ENCODE measurements around the gene KCNIP4. TPM values are rescaled to one million over a fixed set of nuclear protein-coding genes. Genes with fewer than 3 reads are reported as not detected.

KCNIP4 gene
- total RNA-seq, 3 donors from 2014 or later = 0.96 to 11.3 (median 2.4) TPM

DNA sequence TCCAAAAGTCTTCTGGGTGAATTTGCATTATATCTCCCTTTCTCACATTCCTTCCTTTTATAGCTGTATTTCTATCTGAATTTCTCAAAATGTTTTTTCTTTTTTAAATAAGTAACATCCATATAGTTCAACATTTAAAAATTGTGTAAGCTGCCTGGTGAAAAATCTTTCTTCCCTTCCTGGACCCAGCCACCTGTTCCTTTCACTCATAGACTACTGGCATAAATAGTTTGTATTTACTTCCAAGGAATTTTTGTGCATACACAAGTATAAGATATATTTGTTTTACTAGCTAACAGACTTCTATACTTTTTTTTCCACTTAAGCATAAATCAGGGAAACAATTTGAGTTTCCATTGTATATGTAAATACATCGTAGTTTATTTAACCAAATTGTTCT lies 1212.6 kb downstream of the KCNIP4 start:
- Histone ChIP-seq H3K4me1 (ENCODE audit: low read depth) (no peaks in the 10 kb centered on the region), H3K36me3 (ENCODE audit: low read depth) (no peaks in the 10 kb centered on the region), H3K9me3 (peaks cover 40% of the 10 kb centered on the region), H3K4me3 (no peak overlapping the region)
- DNase-seq (no peak), ATAC-seq (no peak)
- intact Hi-C loops (cut with DNase I, micrococcal nuclease) = no loop called here
- TF ChIP-seq, protein P1, sequence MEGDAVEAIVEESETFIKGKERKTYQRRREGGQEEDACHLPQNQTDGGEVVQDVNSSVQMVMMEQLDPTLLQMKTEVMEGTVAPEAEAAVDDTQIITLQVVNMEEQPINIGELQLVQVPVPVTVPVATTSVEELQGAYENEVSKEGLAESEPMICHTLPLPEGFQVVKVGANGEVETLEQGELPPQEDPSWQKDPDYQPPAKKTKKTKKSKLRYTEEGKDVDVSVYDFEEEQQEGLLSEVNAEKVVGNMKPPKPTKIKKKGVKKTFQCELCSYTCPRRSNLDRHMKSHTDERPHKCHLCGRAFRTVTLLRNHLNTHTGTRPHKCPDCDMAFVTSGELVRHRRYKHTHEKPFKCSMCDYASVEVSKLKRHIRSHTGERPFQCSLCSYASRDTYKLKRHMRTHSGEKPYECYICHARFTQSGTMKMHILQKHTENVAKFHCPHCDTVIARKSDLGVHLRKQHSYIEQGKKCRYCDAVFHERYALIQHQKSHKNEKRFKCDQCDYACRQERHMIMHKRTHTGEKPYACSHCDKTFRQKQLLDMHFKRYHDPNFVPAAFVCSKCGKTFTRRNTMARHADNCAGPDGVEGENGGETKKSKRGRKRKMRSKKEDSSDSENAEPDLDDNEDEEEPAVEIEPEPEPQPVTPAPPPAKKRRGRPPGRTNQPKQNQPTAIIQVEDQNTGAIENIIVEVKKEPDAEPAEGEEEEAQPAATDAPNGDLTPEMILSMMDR (IDR thresholded peaks at IDR 0.05) = no peak

DNA sequence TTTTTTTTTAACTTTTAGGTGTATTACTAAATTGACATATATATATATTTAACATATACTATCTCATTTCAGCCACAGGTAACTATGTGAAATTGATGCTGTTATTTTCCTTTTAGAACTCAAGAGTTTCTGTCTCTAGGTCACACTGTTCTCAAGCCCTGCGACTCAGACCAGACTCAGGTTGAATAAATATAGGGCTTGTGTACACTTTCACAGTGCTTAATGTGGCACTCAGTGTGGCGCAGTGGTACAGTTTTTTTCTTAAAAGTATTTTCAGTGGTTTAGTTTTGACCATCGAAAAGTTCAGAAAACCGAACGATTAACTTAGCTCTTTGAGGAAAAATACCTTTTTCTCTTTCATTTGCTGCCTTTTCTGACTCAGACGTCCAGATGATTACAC lies 1223.7 kb downstream of the KCNIP4 start:
- Histone ChIP-seq H3K36me3 (ENCODE audit: low read depth) (no peaks in the 10 kb centered on the region), H3K4me1 (ENCODE audit: low read depth) (no peaks in the 10 kb centered on the region), H3K4me3 (no peak overlapping the region), H3K9me3 (peaks cover 5% of the 10 kb centered on the region)
- TF ChIP-seq, protein P1 (IDR thresholded peaks at IDR 0.05) = no peak
- no peak for DNase-seq
- ATAC-seq = no peak
- intact Hi-C loops (cut with DNase I, micrococcal nuclease) = no loop called here

DNA sequence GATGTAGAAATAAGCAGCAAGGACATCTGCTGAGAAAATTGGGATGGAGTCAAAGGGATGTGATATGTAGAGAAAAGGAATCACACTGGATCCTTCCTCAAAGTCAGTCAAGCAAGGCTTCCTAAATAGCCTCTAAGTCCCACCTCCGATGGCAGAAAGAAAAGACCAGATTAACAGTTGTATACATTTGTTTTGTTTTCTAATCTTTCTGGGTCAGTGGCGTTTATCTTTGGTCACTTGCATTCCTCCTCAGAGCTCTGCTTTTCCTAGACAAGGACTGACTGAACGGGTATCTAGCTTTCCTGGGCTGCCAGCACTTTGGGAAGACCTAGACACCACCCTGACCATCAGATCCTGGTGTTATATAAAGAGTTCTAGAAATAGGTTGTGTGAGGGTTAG lies 1225.1 kb downstream of the KCNIP4 start:
- Histone ChIP-seq H3K4me1 (ENCODE audit: low read depth) (no peaks in the 10 kb centered on the region), H3K36me3 (ENCODE audit: low read depth) (no peaks in the 10 kb centered on the region), H3K9me3 (peaks cover 5% of the 10 kb centered on the region), H3K4me3 (no peak overlapping the region)
- intact Hi-C loops (cut with DNase I, micrococcal nuclease) = no loop called here
- ATAC-seq = no peak
- DNase-seq = no peak
- TF ChIP-seq, protein P1 (IDR thresholded peaks at IDR 0.05) = no peak

DNA sequence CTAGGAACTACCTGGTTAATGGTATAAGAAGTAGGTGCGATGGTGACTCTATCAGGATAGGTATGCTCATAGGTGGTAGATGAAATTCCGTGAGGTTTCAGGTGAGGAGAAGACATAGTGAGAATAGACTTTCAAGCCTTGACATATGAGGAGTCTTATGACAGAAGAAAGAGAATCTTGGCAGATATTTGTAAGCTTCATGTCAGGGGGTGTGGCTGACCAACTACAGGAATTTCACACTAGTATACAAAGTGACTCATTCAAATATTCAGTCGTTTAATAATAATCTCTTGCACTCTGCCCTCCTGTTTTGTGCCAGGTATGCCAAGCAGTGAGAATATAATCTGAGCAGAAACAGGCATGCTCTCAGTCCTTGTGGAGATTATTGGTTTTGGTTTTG lies 1225.6 kb downstream of the KCNIP4 start:
- no peak for DNase-seq
- intact Hi-C loops (cut with DNase I, micrococcal nuclease) = no loop called here
- TF ChIP-seq, protein P1 (IDR thresholded peaks at IDR 0.05) = no peak
- H3K36me3 ChIP-seq (ENCODE audit: low read depth) = no peaks in the 10 kb centered on the region
- no peak overlapping the region for H3K4me3 ChIP-seq
- no peaks in the 10 kb centered on the region for H3K4me1 ChIP-seq (ENCODE audit: low read depth)
- H3K9me3 ChIP-seq = peaks cover 5% of the 10 kb centered on the region
- ATAC-seq = no peak

DNA sequence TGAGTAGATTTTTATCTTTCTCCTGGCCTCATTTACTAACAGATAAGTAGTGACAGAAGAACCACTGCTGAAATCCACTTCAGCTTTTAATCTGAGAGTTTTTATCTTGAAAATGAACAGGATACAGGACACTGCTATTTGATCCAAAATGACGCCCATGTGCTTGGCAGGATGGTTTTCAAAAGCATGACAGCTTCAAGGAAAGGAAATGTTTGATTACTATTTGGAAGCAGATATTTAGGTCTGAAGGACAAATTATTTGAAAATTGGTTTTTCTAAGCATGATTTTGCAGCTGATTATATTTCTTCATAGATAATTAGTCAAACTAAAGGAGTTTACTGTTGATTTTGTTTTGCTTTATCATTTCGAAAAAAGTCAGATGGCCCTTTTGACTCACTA lies 1237.2 kb downstream of the KCNIP4 start:
- no peaks in the 10 kb centered on the region for H3K9me3 ChIP-seq
- ATAC-seq = no peak
- no peaks in the 10 kb centered on the region for H3K36me3 ChIP-seq (ENCODE audit: low read depth)
- no peak for DNase-seq
- intact Hi-C loops (cut with DNase I, micrococcal nuclease) = no loop called here
- TF ChIP-seq, protein P1 (IDR thresholded peaks at IDR 0.05) = no peak
- H3K4me1 ChIP-seq (ENCODE audit: low read depth) = no peaks in the 10 kb centered on the region
- no peak overlapping the region for H3K4me3 ChIP-seq
